PFSK-1 (cell line): ENCODE results near the gene LMTK3.

ENCODE experiments used
- FOXP2 ChIP-seq: optimal IDR thresholded peaks from 2 replicates; pipeline ENCODE3; 2011; ENCODE audit warnings: borderline replicate concordance, control low read depth, inconsistent platforms; ENCODE audit not compliant: insufficient read depth; ENCODE audit errors: extremely low read length, extremely low read depth
- POLR2AphosphoS5 ChIP-seq: IDR thresholded peaks from 2 replicates; pipeline ENCODE4 v1.6.1; 2012; ENCODE audit warnings: low read depth, mild to moderate bottlenecking, control low read depth, low read length, moderate library complexity
- SIN3A ChIP-seq: IDR thresholded peaks from 2 replicates; pipeline ENCODE4 v1.6.1; 2012; ENCODE audit warnings: mild to moderate bottlenecking, low read length, moderate library complexity, borderline replicate concordance; ENCODE audit not compliant: insufficient read depth
- TAF1 ChIP-seq: IDR thresholded peaks from 2 replicates; pipeline ENCODE4 v1.6.1; 2012; ENCODE audit warnings: low read length, control low read depth, borderline replicate concordance; ENCODE audit not compliant: insufficient read depth
- TF ChIP-seq, protein P1 (sequence below), 2 experiments: IDR thresholded peaks; 2 replicates each; pipeline versions ENCODE4 v1.6.1 to v1.8.0; 2011 to 2012; ENCODE audit warnings: low read depth in 2 of 2, low read length in 2 of 2, control low read depth in 1 of 2, inconsistent platforms in 1 of 2, mild to moderate bottlenecking in 1 of 2, moderate library complexity in 1 of 2; ENCODE audit not compliant: insufficient read depth in 1 of 2

Gene LMTK3

DNA sequence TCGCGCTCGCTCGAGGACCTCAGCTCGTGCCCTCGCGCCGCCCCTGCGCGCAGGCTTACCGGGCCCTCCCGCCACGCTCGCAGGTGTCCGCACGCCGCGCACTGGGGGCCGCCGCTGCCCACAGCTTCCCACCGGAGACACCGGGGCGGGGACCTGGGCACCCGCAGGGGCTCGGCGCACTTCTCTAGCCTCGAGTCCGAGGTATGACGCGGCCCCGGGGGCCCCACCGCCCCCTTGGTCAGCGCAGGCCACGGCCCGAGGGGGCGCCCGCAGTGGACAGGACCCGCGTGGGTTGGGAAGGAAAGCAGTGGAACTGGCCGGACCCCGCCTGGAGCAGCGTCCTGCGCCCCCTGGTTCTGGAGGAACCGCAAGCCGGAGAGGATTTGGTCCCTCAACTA, 67.9 kb downstream of the LMTK3 start:
- TF ChIP-seq FOXP2 (no peak), TAF1 (no peak), POLR2AphosphoS5 (no peak), SIN3A (no peak)
- TF ChIP-seq, protein P1, sequence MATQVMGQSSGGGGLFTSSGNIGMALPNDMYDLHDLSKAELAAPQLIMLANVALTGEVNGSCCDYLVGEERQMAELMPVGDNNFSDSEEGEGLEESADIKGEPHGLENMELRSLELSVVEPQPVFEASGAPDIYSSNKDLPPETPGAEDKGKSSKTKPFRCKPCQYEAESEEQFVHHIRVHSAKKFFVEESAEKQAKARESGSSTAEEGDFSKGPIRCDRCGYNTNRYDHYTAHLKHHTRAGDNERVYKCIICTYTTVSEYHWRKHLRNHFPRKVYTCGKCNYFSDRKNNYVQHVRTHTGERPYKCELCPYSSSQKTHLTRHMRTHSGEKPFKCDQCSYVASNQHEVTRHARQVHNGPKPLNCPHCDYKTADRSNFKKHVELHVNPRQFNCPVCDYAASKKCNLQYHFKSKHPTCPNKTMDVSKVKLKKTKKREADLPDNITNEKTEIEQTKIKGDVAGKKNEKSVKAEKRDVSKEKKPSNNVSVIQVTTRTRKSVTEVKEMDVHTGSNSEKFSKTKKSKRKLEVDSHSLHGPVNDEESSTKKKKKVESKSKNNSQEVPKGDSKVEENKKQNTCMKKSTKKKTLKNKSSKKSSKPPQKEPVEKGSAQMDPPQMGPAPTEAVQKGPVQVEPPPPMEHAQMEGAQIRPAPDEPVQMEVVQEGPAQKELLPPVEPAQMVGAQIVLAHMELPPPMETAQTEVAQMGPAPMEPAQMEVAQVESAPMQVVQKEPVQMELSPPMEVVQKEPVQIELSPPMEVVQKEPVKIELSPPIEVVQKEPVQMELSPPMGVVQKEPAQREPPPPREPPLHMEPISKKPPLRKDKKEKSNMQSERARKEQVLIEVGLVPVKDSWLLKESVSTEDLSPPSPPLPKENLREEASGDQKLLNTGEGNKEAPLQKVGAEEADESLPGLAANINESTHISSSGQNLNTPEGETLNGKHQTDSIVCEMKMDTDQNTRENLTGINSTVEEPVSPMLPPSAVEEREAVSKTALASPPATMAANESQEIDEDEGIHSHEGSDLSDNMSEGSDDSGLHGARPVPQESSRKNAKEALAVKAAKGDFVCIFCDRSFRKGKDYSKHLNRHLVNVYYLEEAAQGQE (IDR thresholded peaks at IDR 0.05; ENCODE audit: insufficient read depth in 1 of 2, low read depth in 2 of 2, low read length in 2 of 2), result no peak

DNA sequence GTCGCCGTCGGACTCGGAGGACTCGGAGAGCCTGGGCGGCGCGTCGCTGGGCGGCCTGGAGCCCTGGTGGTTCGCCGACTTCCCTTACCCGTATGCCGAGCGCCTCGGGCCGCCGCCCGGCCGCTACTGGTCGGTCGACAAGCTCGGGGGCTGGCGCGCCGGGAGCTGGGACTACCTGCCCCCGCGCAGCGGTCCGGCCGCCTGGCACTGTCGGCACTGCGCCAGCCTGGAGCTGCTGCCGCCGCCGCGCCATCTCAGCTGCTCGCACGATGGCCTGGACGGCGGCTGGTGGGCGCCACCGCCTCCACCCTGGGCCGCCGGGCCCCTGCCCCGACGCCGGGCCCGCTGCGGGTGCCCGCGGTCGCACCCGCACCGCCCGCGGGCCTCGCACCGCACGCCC, 68.4 kb downstream of the LMTK3 start:
- TF ChIP-seq, protein P1 (IDR thresholded peaks at IDR 0.05; ENCODE audit: insufficient read depth in 1 of 2, low read depth in 2 of 2, low read length in 2 of 2), result no peak
- TF ChIP-seq POLR2AphosphoS5 (no peak), SIN3A (no peak), FOXP2 (no peak), TAF1 (no peak)

GRCh38 chr19:48442116-48443035, 69.3 kb downstream of the LMTK3 start:
- TF ChIP-seq, protein P1 (IDR thresholded peaks at IDR 0.05; ENCODE audit: insufficient read depth in 1 of 2, low read depth in 2 of 2, low read length in 2 of 2), result no peak
- TF ChIP-seq FOXP2, result no peak
- no peak for TF ChIP-seq SIN3A
- TF ChIP-seq TAF1, result no peak
- no peak for TF ChIP-seq POLR2AphosphoS5

GRCh38 chr19:48441360-48442050, 70.1 kb downstream of the LMTK3 start:
- no peak for TF ChIP-seq POLR2AphosphoS5
- TF ChIP-seq, protein P1 (IDR thresholded peaks at IDR 0.05; ENCODE audit: insufficient read depth in 1 of 2, low read depth in 2 of 2, low read length in 2 of 2), result no peak
- no peak for TF ChIP-seq TAF1
- no peak for TF ChIP-seq SIN3A
- no peak for TF ChIP-seq FOXP2
